HG03520 (cell line): ENCODE measurements around the gene SMDT1.
"Not testable (repeated sequence)": the region's sequence is repeated elsewhere in the genome, so short reads cannot be mapped to it uniquely, and the experiment has no call there.

Source experiments
- ATAC-seq: cut with Tn5 transposase; IDR thresholded peaks from one replicate; pipeline ENCODE4 v1.9.1; 2021; ENCODE audit warnings: mild to moderate bottlenecking, moderate library complexity; ENCODE audit not compliant: unreplicated experiment

The SMDT1 gene

GRCh38 chr22:42070517-42071422 lies 8.7 kb upstream of the SMDT1 start, which contains the start of gene NAGA:
Gene NAGA (minus strand): TSS chr22:42070812. CDS start chr22:42070297, 515 bp downstream.
- ATAC-seq: peak; percentile 78

- ATAC-seq: not testable (repeated sequence)
These were observed 8.0 kb upstream of the SMDT1 start for GRCh38 chr22:42071508-42071907.

GRCh38 chr22:42072606-42073330 lies 6.7 kb upstream of the SMDT1 start:
- ATAC-seq: no peak

- ATAC-seq: no peak
These were observed 5.9 kb upstream of the SMDT1 start for GRCh38 chr22:42073621-42074041.

- ATAC-seq: no peak
These were observed 5.2 kb upstream of the SMDT1 start, which contains the start of gene PHETA2 for GRCh38 chr22:42074132-42074811. Gene PHETA2 (plus strand): TSS chr22:42074248. CDS start chr22:42077294, 3,046 bp downstream.

- no peak for ATAC-seq
These were observed 4.4 kb upstream of the SMDT1 start for GRCh38 chr22:42074846-42075676.

GRCh38 chr22:42076764-42077485 lies 2.6 kb upstream of the SMDT1 start:
- no peak for ATAC-seq

GRCh38 chr22:42077486-42078125 lies 1.9 kb upstream of the SMDT1 start:
- ATAC-seq: no peak

GRCh38 chr22:42078469-42079318 lies 806 bp upstream of the SMDT1 start:
- ATAC-seq: peak; percentile 4

- ATAC-seq: no peak
These were observed 787 bp downstream of the SMDT1 start for GRCh38 chr22:42080287-42080686.

- ATAC-seq: no peak
These were observed 3.6 kb downstream of the SMDT1 start for GRCh38 chr22:42083119-42083518.

- ATAC-seq: no peak
These were observed 5.4 kb downstream of the SMDT1 start for GRCh38 chr22:42084874-42085273.

- no peak for ATAC-seq
These were observed 6.6 kb downstream of the SMDT1 start for GRCh38 chr22:42086051-42086450.

GRCh38 chr22:42090596-42091454 lies 11.3 kb downstream of the SMDT1 start, which contains the start of gene NDUFA6:
Gene NDUFA6 (minus strand): TSS chr22:42090772. CDS start chr22:42090744, 28 bp downstream.
- ATAC-seq: peak; percentile 91

GRCh38 chr22:42091455-42091782 lies 11.9 kb downstream of the SMDT1 start:
- no peak for ATAC-seq

GRCh38 chr22:42101199-42101598 lies 21.7 kb downstream of the SMDT1 start:
- ATAC-seq: no peak

GRCh38 chr22:42104332-42104860 lies 24.9 kb downstream of the SMDT1 start:
- not testable (repeated sequence) for ATAC-seq
